MCF 10A (cell line): ENCODE data around the gene HJV. TPM values are rescaled to one million over a fixed set of nuclear protein-coding genes. Genes with fewer than 3 reads are reported as not detected.

Source experiments
- BruUV-seq: library from RNA; stranded (reverse); fragments of 400-500 nt; replicated peaks from 2 replicates; lab custom pipeline; 2021; lab: Mats Ljungman, UMichigan
- CTCF ChIA-PET: fragments of 300-600 bp; sonication (Branson Sonifier 250); formaldehyde crosslinking; extraction: SDS; loops from one replicate; lab custom pipeline; 2021; ENCODE audit warnings: antibody characterized with exemption, inconsistent platforms; lab: Yijun Ruan, JAX
- POLR2A ChIA-PET: fragments of 300-600, 350-650 bp; sonication (Branson Sonifier 250); formaldehyde crosslinking; extraction: SDS; loops from one replicate; lab custom pipeline; 2020; ENCODE audit warnings: antibody characterized with exemption, inconsistent platforms; lab: Yijun Ruan, JAX
- DNase-seq: peaks from one replicate; pipeline ENCODE4 v3.0.0-alpha.2; 2018; ENCODE audit not compliant: unreplicated experiment
- H3K27ac Mint-ChIP-seq: one replicate; pipeline ENCODE4 v1.8.0; 2022; ENCODE audit warnings: mild to moderate bottlenecking, low read depth, mixed read lengths; ENCODE audit not compliant: unreplicated experiment
- H3K27me3 Mint-ChIP-seq: one replicate; pipeline ENCODE4 v1.8.0; 2022; ENCODE audit warnings: mixed read lengths; ENCODE audit not compliant: insufficient read depth, unreplicated experiment
- H3K36me3 Mint-ChIP-seq: one replicate; pipeline ENCODE4 v1.8.0; 2022; ENCODE audit warnings: mild to moderate bottlenecking, moderate library complexity, mixed read lengths; ENCODE audit not compliant: insufficient read depth, unreplicated experiment
- H3K4me1 Mint-ChIP-seq: one replicate; pipeline ENCODE4 v1.8.0; 2022; ENCODE audit warnings: mixed read lengths; ENCODE audit not compliant: insufficient read depth, unreplicated experiment
- H3K4me3 Mint-ChIP-seq: one replicate; pipeline ENCODE4 v1.8.0; 2022; ENCODE audit warnings: mild to moderate bottlenecking, moderate library complexity, mixed read lengths; ENCODE audit not compliant: unreplicated experiment
- H3K9me3 Mint-ChIP-seq: one replicate; pipeline ENCODE4 v1.8.0; 2022; ENCODE audit warnings: mixed read lengths; ENCODE audit not compliant: unreplicated experiment
- intact Hi-C: fragments of 100-400 bp; cut with micrococcal nuclease; formaldehyde crosslinking; loops from 2 replicates; pipeline ENCODE4 v1.14.1; 2022
- total RNA-seq: library from RNA; stranded (reverse); gene quantifications from 2 replicates; pipeline ENCODE4 v1.2.3, GENCODE V29; 2022
- TF ChIP-seq, protein P1 (sequence below): fragments of 200-600 bp; IDR thresholded peaks from one replicate; pipeline ENCODE4 v1.8.0; 2022; ENCODE audit warnings: antibody characterized with exemption, mild to moderate bottlenecking; ENCODE audit not compliant: unreplicated experiment

HJV gene
- total RNA-seq, 1 experiment from 2014 or later: not detected

GRCh38 chr1:145979746-145980456 lies 41.6 kb downstream of the HJV start:
- H3K36me3 Mint-ChIP-seq: peaks cover 6% of the 10 kb centered on the region
- intact Hi-C loops: loop anchor here (1.0 to 10.0 kb wide), 4 partner anchors 15 to 125 kb away; partner anchors contain the start of genes PIAS3, RBM8A and TXNIP
- peak; percentile 56 for DNase-seq
- CTCF ChIA-PET: interaction anchor here (0.6 to 24.2 kb wide), 12 partner anchors 11 to 135 kb away, joined by 3 to 773 read pairs (median 21); partner anchors contain the start of genes ANKRD34A, HJV, LIX1L and NUDT17
- no peaks in the 10 kb centered on the region for H3K27me3 Mint-ChIP-seq
- H3K4me1 Mint-ChIP-seq: peaks cover 16% of the 10 kb centered on the region
- TF ChIP-seq, protein P1, sequence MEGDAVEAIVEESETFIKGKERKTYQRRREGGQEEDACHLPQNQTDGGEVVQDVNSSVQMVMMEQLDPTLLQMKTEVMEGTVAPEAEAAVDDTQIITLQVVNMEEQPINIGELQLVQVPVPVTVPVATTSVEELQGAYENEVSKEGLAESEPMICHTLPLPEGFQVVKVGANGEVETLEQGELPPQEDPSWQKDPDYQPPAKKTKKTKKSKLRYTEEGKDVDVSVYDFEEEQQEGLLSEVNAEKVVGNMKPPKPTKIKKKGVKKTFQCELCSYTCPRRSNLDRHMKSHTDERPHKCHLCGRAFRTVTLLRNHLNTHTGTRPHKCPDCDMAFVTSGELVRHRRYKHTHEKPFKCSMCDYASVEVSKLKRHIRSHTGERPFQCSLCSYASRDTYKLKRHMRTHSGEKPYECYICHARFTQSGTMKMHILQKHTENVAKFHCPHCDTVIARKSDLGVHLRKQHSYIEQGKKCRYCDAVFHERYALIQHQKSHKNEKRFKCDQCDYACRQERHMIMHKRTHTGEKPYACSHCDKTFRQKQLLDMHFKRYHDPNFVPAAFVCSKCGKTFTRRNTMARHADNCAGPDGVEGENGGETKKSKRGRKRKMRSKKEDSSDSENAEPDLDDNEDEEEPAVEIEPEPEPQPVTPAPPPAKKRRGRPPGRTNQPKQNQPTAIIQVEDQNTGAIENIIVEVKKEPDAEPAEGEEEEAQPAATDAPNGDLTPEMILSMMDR: no peak
- BruUV-seq: TSS peak; percentile 84
- H3K4me3 Mint-ChIP-seq: no peak overlapping the region
- H3K27ac Mint-ChIP-seq: no peak overlapping the region
- no peaks in the 10 kb centered on the region for H3K9me3 Mint-ChIP-seq
- POLR2A ChIA-PET: interaction anchor here (0.6 to 24.2 kb wide), 14 partner anchors 15 to 135 kb away, joined by 3 to 1309 read pairs (median 14); partner anchors contain the start of genes ANKRD34A, HJV, LIX1L and NUDT17

DNA sequence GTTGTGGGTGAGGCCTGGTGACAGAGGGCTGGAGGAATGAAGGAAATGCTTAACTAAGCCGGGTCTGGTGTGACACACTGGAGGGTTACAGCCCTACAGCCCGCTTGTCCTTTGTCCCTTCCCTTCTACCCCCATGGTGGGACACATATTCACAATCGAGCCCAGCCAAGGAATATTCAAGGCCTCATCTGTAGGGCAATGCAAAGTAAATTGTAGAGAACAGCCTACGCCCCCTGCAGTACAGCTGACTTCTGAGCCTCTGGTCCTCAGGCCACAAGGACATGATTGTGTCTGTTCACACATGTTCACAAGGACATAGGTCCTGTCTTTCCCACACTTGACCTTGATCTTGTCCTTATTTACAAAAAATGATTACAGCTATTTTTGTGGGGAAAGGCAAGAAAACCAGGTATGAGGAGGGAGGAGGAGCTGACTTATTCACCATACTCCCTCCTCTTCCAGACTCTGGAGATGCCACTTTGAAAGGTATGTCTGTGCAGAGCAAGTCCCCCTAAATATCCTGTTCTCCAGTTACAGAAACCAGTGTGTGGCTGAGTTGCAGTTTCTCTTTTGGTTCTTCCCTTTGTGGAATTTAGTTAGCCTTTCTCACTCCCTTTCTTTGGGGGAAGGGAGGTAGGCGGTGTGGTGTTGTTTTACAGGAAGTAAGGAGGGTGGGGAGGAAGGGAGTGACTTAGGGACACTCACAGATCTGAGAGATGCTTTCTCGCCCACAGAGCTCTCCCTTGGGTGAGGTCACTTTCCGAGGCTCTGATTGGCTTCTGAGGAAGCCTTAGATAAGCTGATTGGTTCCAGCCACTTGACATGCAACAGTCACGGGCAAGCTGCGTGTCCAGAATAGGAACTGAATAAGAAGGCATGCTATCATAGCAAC lies 42.4 kb downstream of the HJV start:
- Mint-ChIP-seq H3K36me3 (peaks cover 6% of the 10 kb centered on the region), H3K9me3 (no peaks in the 10 kb centered on the region), H3K4me3 (no peak overlapping the region), H3K27me3 (no peaks in the 10 kb centered on the region), H3K27ac (no peak overlapping the region), H3K4me1 (peaks cover 11% of the 10 kb centered on the region)
- peak; percentile 100 for DNase-seq
- TSS peak; percentile 98 for BruUV-seq
- intact Hi-C loops: loop anchor here (1.0 to 10.0 kb wide), 4 partner anchors 14 to 124 kb away; partner anchors contain the start of genes PIAS3, RBM8A and TXNIP
- TF ChIP-seq, protein P1: peak; percentile 18
- ChIA-PET CTCF (interaction anchor here (0.5 to 24.2 kb wide), 16 partner anchors 12 to 134 kb away, joined by 3 to 773 read pairs (median 6); partner anchors contain the start of genes ANKRD34A, HJV, ITGA10 and LIX1L), POLR2A (interaction anchor here (0.7 to 24.2 kb wide), 15 partner anchors 14 to 134 kb away, joined by 3 to 1309 read pairs (median 12); partner anchors contain the start of genes ANKRD34A, HJV, LIX1L and NUDT17)

GRCh38 chr1:145978471-145978853 lies 43.1 kb downstream of the HJV start:
- H3K4me1 Mint-ChIP-seq: peaks cover 5% of the 10 kb centered on the region
- ChIA-PET CTCF (interaction anchor here (0.5 to 24.2 kb wide), 15 partner anchors 13 to 133 kb away, joined by 3 to 773 read pairs (median 8); partner anchors contain the start of genes ANKRD34A, HJV, ITGA10 and LIX1L), POLR2A (interaction anchor here (0.7 to 24.2 kb wide), 12 partner anchors 13 to 133 kb away, joined by 3 to 1309 read pairs (median 20); partner anchors contain the start of genes ANKRD34A, HJV, LIX1L and NUDT17)
- BruUV-seq: TSS peak; percentile 48
- H3K36me3 Mint-ChIP-seq: peaks cover 6% of the 10 kb centered on the region
- H3K27me3 Mint-ChIP-seq: no peaks in the 10 kb centered on the region
- TF ChIP-seq, protein P1: no peak
- no peak overlapping the region for H3K4me3 Mint-ChIP-seq
- no peak for DNase-seq
- no peaks in the 10 kb centered on the region for H3K9me3 Mint-ChIP-seq
- intact Hi-C loops: loop anchor here (2.0 to 10.0 kb wide), 2 partner anchors 52 to 124 kb away; partner anchors contain the start of genes PIAS3 and RBM8A
- no peak overlapping the region for H3K27ac Mint-ChIP-seq
